GM11168 (cell line): ENCODE results near the gene ZKSCAN7.

Experiments
- in situ Hi-C: fragments of 300-500 bp; cut with MboI; formaldehyde crosslinking; loops from one replicate; pipeline ENCODE4 v1.12.0; 2022; ENCODE audit warnings: low sequenced_read_pairs; ENCODE audit not compliant: unreplicated experiment

The ZKSCAN7 gene

DNA sequence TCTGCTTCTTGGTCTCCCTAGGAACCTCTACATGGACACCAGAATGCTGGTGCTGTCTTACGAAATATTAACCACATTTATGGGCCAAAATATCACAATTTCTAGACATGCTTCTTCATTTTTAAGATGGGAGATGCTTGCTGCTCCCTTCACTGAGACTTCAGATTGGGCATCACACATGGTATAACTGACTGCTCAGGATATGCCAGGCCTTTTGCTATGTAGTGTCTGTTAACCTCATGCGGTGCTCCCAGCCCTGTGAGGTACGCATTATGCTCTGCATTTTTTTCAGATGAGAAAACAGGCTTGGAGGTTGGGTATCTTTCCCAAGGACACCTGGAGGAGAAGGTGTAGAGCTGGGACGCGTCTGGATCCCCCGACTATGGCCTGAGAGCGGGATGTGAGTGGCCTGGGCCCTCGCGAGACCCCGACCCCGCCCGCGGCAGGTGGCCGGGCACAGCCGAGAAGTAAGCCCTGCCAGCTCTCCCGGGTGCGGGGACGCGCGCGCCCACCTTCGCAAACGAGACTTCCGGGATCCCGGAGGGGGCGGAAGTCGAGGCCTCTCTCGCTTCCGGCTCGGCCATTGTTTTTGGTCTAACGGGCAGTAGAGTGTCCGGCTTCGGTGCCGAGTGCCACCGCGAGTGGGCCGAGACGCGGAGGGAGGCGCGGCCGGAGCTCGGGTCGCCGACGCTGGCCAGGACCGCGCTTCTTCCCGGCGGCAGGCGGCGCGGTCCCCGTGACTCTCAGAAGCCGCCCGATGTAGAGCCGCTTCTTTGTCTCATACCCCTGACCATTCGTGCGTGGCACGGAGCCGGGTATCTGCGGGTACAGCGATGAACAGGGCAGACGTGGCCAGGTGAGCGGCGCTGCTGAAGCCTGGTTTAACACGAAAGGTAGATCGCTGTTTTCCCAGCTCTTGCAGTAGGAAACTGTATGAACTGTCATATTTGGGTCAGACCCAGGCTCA, at the start of gene ZKSCAN7:
ZKSCAN7 (plus strand) TSS at position 568 of the 967 bp plus-strand sequence. CDS start 1,855 bp downstream, outside the sequence.
- in situ Hi-C loops: no loop called here

- in situ Hi-C loops: no loop called here
Observed at GRCh38 chr3:44506556-44506955, 48.4 kb upstream of the ZKSCAN7 start.

DNA sequence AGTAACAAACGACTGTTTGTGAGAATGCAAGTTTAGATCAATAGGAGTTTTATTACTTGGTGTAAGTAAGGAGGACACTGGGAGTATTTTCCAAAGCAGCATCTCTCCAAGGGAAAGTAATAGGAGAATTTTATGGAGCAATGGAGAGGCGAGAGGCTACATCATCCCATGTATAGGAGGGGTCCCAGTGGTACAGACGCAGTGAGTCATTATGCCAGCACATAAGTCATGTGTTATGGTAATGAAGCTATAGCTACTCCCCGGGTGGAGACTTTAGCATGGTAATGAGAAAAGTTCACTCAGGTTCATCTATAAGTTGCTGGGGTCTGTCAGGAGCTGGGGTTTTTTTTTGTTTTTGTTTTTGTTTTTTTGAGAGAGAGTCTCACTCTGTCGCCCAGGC, 48.0 kb upstream of the ZKSCAN7 start:
- in situ Hi-C loops: no loop called here

DNA sequence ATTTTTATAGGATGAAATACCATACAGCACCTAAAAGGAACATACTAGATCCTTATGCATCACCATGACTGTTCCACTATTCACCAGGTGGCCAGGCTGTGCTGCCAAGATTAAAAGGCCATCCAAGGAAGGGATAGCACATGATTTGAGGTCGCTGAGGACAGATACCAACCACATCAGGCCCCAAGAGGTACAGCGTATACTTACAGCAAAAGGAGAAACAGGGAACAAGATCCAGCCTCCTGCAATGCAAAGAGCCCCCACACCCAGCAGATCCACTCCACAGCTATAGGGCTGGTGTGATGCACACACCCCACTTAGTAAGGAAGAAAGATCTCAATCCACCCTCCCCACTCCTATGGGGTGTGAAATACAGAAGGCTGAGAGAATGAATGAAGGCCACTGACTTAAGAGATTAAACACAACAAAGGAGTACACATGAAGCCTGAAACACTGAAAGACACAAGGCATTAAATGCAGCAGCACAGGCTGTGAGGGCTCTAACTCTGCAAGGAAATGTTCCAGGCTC, 45.5 kb upstream of the ZKSCAN7 start:
- in situ Hi-C loops: no loop called here

GRCh38 chr3:44510000-44510368, 45.0 kb upstream of the ZKSCAN7 start:
- in situ Hi-C loops: no loop called here

DNA sequence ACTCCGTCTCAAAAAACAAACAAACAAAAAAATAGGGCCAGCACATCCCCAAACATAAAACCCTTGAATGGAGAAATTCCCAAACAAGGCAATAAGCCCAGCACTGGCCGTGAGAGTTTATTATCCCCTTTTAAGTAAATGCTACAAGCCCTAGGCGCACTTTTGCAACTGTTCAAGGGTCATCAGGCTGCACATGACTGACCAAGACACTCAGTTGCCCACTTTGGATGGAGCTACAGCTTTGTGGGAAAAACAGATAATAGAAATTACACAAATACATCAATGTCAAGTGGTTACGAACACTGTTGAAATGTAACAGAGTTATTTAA, 43.8 kb upstream of the ZKSCAN7 start:
- in situ Hi-C loops: no loop called here

GRCh38 chr3:44513513-44513912, 41.5 kb upstream of the ZKSCAN7 start:
- in situ Hi-C loops: no loop called here

DNA sequence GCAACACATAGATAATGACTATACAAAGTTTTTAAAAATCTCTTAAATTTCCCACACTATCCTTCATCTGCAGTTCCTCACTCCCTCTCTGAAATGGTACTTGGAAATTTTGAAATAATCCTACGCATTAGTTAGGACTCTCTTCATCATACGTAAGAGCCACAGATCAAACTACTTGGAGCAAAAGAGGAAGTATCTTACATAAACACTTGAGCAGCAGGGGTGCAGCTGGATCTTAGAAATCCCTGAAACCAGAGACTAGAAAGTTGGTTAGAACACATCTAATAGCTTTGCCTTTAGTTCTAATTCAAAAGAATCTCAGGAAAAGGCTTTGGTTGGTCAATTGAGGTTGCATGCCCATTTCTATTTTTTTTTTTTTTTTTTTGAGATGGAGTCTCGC, 38.8 kb upstream of the ZKSCAN7 start:
- in situ Hi-C loops: no loop called here

DNA sequence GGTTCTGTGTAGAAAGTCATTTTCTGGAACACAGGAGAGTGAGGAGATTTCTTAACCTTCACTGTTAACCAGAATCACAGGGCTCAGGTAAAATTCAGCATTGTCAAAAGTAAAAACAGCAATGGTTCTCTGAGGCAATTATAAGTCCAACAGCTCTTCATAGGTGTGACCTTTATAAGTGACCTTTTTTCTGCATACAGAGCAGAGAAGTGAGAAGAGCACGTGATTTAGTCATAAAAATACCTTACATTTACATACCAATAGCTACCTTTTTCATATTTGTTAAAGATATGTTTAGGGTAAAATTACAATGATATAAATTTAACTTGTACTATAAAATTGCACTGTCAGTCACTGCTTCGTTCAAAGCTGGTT, 36.2 kb upstream of the ZKSCAN7 start:
- in situ Hi-C loops: no loop called here

GRCh38 chr3:44521721-44522120, 33.3 kb upstream of the ZKSCAN7 start:
- in situ Hi-C loops: no loop called here

GRCh38 chr3:44522494-44522933, 32.5 kb upstream of the ZKSCAN7 start:
- in situ Hi-C loops: no loop called here

GRCh38 chr3:44525060-44525459, 29.9 kb upstream of the ZKSCAN7 start:
- in situ Hi-C loops: loop anchor here (25.0 kb wide), 1 partner anchor 387 kb away; no protein-coding TSS in a partner anchor

GRCh38 chr3:44529927-44530326, 25.1 kb upstream of the ZKSCAN7 start:
- in situ Hi-C loops: loop anchor here (25.0 kb wide), 1 partner anchor 382 kb away; no protein-coding TSS in a partner anchor

DNA sequence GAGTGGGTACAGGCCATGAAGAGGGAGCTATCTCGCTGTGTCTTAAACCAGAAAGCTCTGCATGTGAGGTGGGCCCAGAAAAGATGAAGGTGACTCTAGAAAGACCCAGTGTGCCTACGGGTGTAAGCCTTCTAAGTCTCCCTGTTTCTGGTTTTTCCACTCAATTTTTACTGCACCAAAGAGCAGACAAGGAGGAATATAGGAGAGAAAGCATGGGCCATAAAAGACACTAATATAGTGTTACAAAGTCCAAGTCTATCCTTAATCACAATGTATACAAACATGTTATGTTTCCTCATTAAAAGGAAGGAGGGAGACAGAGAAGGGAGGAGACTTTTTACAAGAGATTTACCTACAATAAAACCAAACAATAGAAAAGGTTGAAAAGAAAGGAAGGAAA, 24.1 kb upstream of the ZKSCAN7 start:
- in situ Hi-C loops: loop anchor here (25.0 kb wide), 1 partner anchor 381 kb away; no protein-coding TSS in a partner anchor

- in situ Hi-C loops: loop anchor here (25.0 kb wide), 1 partner anchor 378 kb away; no protein-coding TSS in a partner anchor
Observed at GRCh38 chr3:44534659-44535058, 20.3 kb upstream of the ZKSCAN7 start.

DNA sequence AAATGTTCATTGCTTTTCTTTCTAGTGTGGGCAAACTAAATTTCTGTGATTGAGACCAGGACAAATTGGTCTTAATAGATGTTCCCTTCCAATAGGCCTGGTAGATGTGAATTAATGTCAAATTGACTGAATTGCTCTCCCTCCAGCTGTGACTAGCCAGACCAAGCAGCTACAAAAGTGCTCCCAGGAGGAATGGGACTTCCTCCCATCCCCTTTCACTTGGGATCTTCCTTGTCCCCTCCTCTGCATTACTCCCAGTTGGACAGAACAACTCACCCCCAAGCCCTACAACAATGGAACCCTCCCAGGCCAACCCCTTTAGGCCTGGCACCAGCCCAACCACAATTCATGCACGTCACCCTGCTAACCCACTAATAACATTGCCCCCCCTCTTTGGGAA, 19.6 kb upstream of the ZKSCAN7 start:
- in situ Hi-C loops: loop anchor here (25.0 kb wide), 1 partner anchor 377 kb away; no protein-coding TSS in a partner anchor

DNA sequence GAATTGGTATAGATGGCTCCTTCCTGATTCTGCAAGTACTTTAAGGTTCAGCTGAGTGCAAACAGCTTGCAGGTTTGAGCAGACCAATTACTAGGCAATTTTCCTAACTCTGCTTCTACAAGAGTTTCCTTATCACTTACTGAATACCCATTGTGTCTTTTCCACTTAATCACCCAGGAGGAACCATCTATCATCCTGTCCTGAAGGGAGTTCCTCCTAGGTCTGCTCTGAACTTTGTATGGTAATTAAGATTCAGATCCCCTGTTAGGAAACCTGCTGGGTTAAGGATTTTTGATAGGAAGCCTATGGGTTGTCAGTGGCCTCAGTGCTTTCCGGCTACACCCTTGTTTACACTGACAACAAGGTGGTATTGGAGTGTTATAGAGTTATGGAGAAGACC, 10.2 kb upstream of the ZKSCAN7 start:
- in situ Hi-C loops: loop anchor here (25.0 kb wide), 1 partner anchor 367 kb away; no protein-coding TSS in a partner anchor

GRCh38 chr3:44555723-44556122, 730 bp downstream of the ZKSCAN7 start:
- in situ Hi-C loops: no loop called here

DNA sequence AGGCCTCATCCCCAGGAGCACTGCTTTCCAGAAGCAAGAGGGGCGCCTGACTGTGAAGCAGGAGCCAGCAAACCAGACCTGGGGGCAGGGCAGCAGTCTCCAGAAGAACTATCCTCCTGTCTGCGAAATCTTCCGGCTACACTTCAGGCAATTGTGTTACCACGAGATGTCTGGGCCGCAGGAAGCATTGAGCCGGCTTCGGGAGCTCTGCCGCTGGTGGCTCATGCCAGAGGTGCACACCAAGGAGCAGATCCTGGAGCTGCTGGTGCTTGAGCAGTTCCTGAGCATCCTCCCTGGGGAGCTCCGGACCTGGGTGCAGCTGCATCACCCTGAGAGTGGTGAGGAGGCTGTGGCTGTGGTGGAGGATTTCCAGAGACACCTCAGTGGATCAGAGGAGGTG, 2.1 kb downstream of the ZKSCAN7 start:
- in situ Hi-C loops: no loop called here

DNA sequence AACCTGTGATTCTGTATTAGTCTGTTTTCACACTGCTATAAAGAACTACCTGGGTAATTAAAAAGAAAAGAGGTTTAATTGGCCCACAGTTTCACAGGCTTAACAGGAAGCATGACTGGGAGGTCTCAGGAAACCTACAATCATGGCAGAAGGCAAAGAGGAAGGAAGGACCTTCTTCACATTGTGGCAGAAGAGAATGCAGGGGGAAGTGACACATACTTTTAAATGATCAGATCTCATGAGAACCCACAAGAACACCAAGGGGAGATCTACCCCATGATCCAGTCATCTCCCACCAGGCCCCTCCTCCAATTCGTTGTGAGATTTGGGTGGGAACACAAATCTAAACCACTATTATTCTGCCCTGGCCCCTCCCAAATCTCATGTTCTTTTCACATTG, 6.1 kb downstream of the ZKSCAN7 start:
- in situ Hi-C loops: no loop called here

- in situ Hi-C loops: no loop called here
Observed at GRCh38 chr3:44562147-44562546, 7.2 kb downstream of the ZKSCAN7 start.
